Common myeloid progenitor, CD34-positive (primary cell): Measurements from ENCODE around the gene TMCO4.

Source experiments
- CTCF ChIA-PET: fragments of 350-600 bp; sonication (Branson Sonifier 250); formaldehyde crosslinking; loops from one replicate; lab custom pipeline; 2021; ENCODE audit warnings: antibody characterized with exemption; lab: Charles Lee
- POLR2A ChIA-PET: fragments of 350-600 bp; sonication (Branson Sonifier 250); formaldehyde crosslinking; loops from one replicate; lab custom pipeline; 2021; ENCODE audit warnings: antibody characterized with exemption; lab: Charles Lee
- DNase-seq, 3 donors: peaks; one replicate each; pipeline versions ENCODE4 v3.0.0 to v3.0.0-alpha.2; 2013
- H3K27ac ChIP-seq, 2 experiments: 1 replicate in 1 of 2; 2 replicates in 1 of 2; pipeline ENCODE4 v1.7.0; 2013; ENCODE audit warnings: inconsistent platforms in 2 of 2, low read length in 2 of 2, mild to moderate bottlenecking in 2 of 2, low read depth in 1 of 2, moderate library complexity in 1 of 2; ENCODE audit not compliant: severe bottlenecking in 2 of 2, insufficient read depth in 1 of 2, poor library complexity in 1 of 2
- H3K27me3 ChIP-seq, 5 experiments: replicated peaks in 2 of 5; 1 replicate in 3 of 5; 2 replicates in 2 of 5; pipeline versions ENCODE4 v1.6.1 to v1.7.0; 2013; ENCODE audit warnings: low read length in 4 of 5, mild to moderate bottlenecking in 2 of 5, moderate library complexity in 2 of 5, inconsistent platforms in 1 of 5; ENCODE audit not compliant: insufficient read depth in 5 of 5, control insufficient read depth in 4 of 5
- H3K36me3 ChIP-seq, 4 experiments: 1 replicate in 2 of 4; 2 replicates in 2 of 4; pipeline versions ENCODE4 v1.6.1 to v1.7.0; 2013; ENCODE audit warnings: low read length in 3 of 4, control low read depth in 1 of 4, mild to moderate bottlenecking in 1 of 4; ENCODE audit not compliant: control insufficient read depth in 4 of 4, insufficient read depth in 4 of 4
- H3K4me1 ChIP-seq, 4 experiments: 1 replicate in 3 of 4; 2 replicates in 1 of 4; pipeline versions ENCODE4 v1.6.1 to v1.7.1; 2013; ENCODE audit warnings: low read length in 3 of 4, mild to moderate bottlenecking in 3 of 4, control low read depth in 1 of 4, inconsistent platforms in 1 of 4, moderate library complexity in 1 of 4; ENCODE audit not compliant: control insufficient read depth in 4 of 4, insufficient read depth in 4 of 4; ENCODE audit errors: control extremely low read depth in 1 of 4
- H3K4me3 ChIP-seq, 7 experiments: 1 replicate in 4 of 7; 2 replicates in 3 of 7; pipeline versions ENCODE4 v1.5.1 to v1.7.0; 2013; ENCODE audit warnings: mild to moderate bottlenecking in 7 of 7, low read length in 6 of 7, moderate library complexity in 6 of 7, inconsistent platforms in 2 of 7, low read depth in 2 of 7, control low read depth in 1 of 7; ENCODE audit not compliant: insufficient read depth in 4 of 7, control insufficient read depth in 1 of 7; ENCODE audit errors: extremely low read depth in 1 of 7
- H3K9me3 ChIP-seq, 5 experiments: 1 replicate in 4 of 5; 2 replicates in 1 of 5; pipeline versions ENCODE4 v1.6.1 to v1.7.1; 2013; ENCODE audit warnings: low read length in 4 of 5, mild to moderate bottlenecking in 2 of 5, inconsistent platforms in 1 of 5, low read depth in 1 of 5, moderate library complexity in 1 of 5; ENCODE audit not compliant: control insufficient read depth in 4 of 5, insufficient read depth in 2 of 5; ENCODE audit errors: control extremely low read depth in 1 of 5
- WGBS: methylation state at CpG from one replicate; pipeline ENCODE4 v1.1.5; 2013; ENCODE audit not compliant: insufficient coverage; 5-methylcytosine and 5-hydroxymethylcytosine counted together

The TMCO4 gene

GRCh38 chr1:19644681-19645410, 154.9 kb downstream of the TMCO4 start:
- Histone ChIP-seq H3K9me3 (no peaks in the 10 kb centered on the region), H3K4me3 (peak overlapping the region; percentile 57 to 89 (median 72)), H3K36me3 (no peaks in the 10 kb centered on the region), H3K27ac (peak overlapping the region; percentile 54 to 68), H3K4me1 (peaks cover 0 to 52% (median 44%) of the 10 kb centered on the region in 4 experiments), H3K27me3 (peaks cover 0 to 12% (median 0%) of the 10 kb centered on the region in 5 experiments)
- CTCF ChIA-PET, result no interaction called here
- peak in 1 of 3 donors; percentile 55 for DNase-seq
- POLR2A ChIA-PET, result interaction anchor here (7.3 kb wide), 1 partner anchor 48 kb away, joined by 48 read pairs; a partner anchor contains a TSS
- WGBS, result 0% methylated on average over 31 of the region's 71 CpGs

- peak overlapping the region in 1 of 2 experiments; percentile 68 for H3K27ac ChIP-seq
- ChIA-PET CTCF (interaction anchor here (1.0 kb wide), 1 partner anchor 208 kb away, joined by 3 read pairs; no protein-coding TSS in a partner anchor), POLR2A (interaction anchor here (0.9 to 7.3 kb wide), 3 partner anchors 37 to 55 kb away, joined by 3 to 48 read pairs (median 3); a partner anchor contains a TSS)
- DNase-seq, result no peak
- no peaks in the 10 kb centered on the region for H3K9me3 ChIP-seq
- 0% methylated on average over 51 of the region's 51 CpGs for WGBS
- peak overlapping the region; percentile 57 to 89 (median 72) for H3K4me3 ChIP-seq
- peaks cover 0 to 12% (median 0%) of the 10 kb centered on the region in 5 experiments for H3K27me3 ChIP-seq
- H3K36me3 ChIP-seq, result no peaks in the 10 kb centered on the region
- H3K4me1 ChIP-seq, result peaks cover 0 to 52% (median 44%) of the 10 kb centered on the region in 4 experiments
Observed at GRCh38 chr1:19644395-19644680, 155.4 kb downstream of the TMCO4 start.

GRCh38 chr1:19643602-19644394, 155.9 kb downstream of the TMCO4 start, which contains the start of gene NBL1:
NBL1 (plus strand) TSS chr1:19644311; CDS start chr1:19655031, 10,720 bp downstream.
- Histone ChIP-seq H3K36me3 (no peaks in the 10 kb centered on the region), H3K27me3 (peaks cover 0 to 12% (median 0%) of the 10 kb centered on the region in 5 experiments), H3K9me3 (no peaks in the 10 kb centered on the region), H3K4me3 (peak within 1 kb of the TSS; percentile 57 to 89 (median 72)), H3K27ac (peak within 1 kb of the TSS; percentile 54 to 68), H3K4me1 (peaks cover 0 to 51% (median 44%) of the 10 kb centered on the region in 4 experiments)
- ChIA-PET CTCF (interaction anchor here (0.9 to 1.5 kb wide), 4 partner anchors 29 to 207 kb away, joined by 3 to 4 read pairs (median 4); no protein-coding TSS in a partner anchor), POLR2A (interaction anchor here (0.9 to 7.3 kb wide), 4 partner anchors 14 to 55 kb away, joined by 3 to 48 read pairs (median 3); a partner anchor contains a TSS)
- WGBS, result under 1% methylated on average over 73 of the region's 90 CpGs
- peak; percentile 55 to 82 (median 82) for DNase-seq

- POLR2A ChIA-PET, result interaction anchor here (1.5 to 7.3 kb wide), 2 partner anchors 14 to 46 kb away, joined by 3 to 48 read pairs; a partner anchor contains a TSS
- DNase-seq, result no peak
- Histone ChIP-seq H3K36me3 (no peaks in the 10 kb centered on the region), H3K27me3 (peaks cover 0 to 12% (median 0%) of the 10 kb centered on the region in 5 experiments), H3K4me1 (peaks cover 0 to 46% (median 42%) of the 10 kb centered on the region in 4 experiments), H3K9me3 (no peaks in the 10 kb centered on the region), H3K27ac (no peak overlapping the region), H3K4me3 (peak overlapping the region in 5 of 7 experiments; percentile 60 to 89 (median 76))
- WGBS, result 84% methylated on average over 6 of the region's 7 CpGs
- CTCF ChIA-PET, result interaction anchor here (0.9 to 1.5 kb wide), 3 partner anchors 29 to 61 kb away, joined by 3 to 4 read pairs (median 4); no protein-coding TSS in a partner anchor
Observed at GRCh38 chr1:19643121-19643520, 156.6 kb downstream of the TMCO4 start.

- Histone ChIP-seq H3K27ac (no peak overlapping the region), H3K9me3 (no peaks in the 10 kb centered on the region), H3K4me3 (no peak overlapping the region), H3K27me3 (peaks cover 0 to 12% (median 0%) of the 10 kb centered on the region in 5 experiments), H3K4me1 (peaks cover 0 to 21% (median 20%) of the 10 kb centered on the region in 4 experiments), H3K36me3 (no peaks in the 10 kb centered on the region)
- 51% methylated on average over 11 of the region's 14 CpGs for WGBS
- ChIA-PET POLR2A (interaction anchor here (7.3 kb wide), 1 partner anchor 44 kb away, joined by 48 read pairs; a partner anchor contains a TSS), CTCF (interaction anchor here (0.9 to 4.9 kb wide), 5 partner anchors 11 to 153 kb away, joined by 5 to 29 read pairs (median 8); no protein-coding TSS in a partner anchor)
- DNase-seq, result no peak
Observed at GRCh38 chr1:19640363-19641316, 159.1 kb downstream of the TMCO4 start.

GRCh38 chr1:19639999-19640362, 159.7 kb downstream of the TMCO4 start:
- Histone ChIP-seq H3K4me3 (no peak overlapping the region), H3K36me3 (no peaks in the 10 kb centered on the region), H3K9me3 (no peaks in the 10 kb centered on the region), H3K27me3 (peaks cover 0 to 12% (median 0%) of the 10 kb centered on the region in 5 experiments), H3K27ac (no peak overlapping the region), H3K4me1 (peaks cover 0 to 15% (median 13%) of the 10 kb centered on the region in 4 experiments)
- POLR2A ChIA-PET, result no interaction called here
- CTCF ChIA-PET, result interaction anchor here (0.9 to 4.9 kb wide), 4 partner anchors 8 to 37 kb away, joined by 4 to 29 read pairs (median 5); no protein-coding TSS in a partner anchor
- no peak for DNase-seq
- 100% methylated on average over 1 of the region's 3 CpGs for WGBS
